ENCODE data around the gene DCBLD1. TPM values are rescaled to one million over a fixed set of nuclear protein-coding genes. Genes with fewer than 3 reads are reported as not detected.
"Not testable (repeated sequence)": the region's sequence is repeated elsewhere in the genome, so short reads cannot be mapped to it uniquely, and the experiment has no call there.

The DCBLD1 gene
- total and polyA plus RNA-seq, 2 donors from 2014 or later: 4.1 to 9.6 TPM

- no peak for DNase-seq
- no peak for FAIRE-seq
- intact Hi-C loops (cut with DNase I): no loop called here
- H3K9ac ChIP-seq (ENCODE audit: low read length in 3 of 3): no peak overlapping the region
- H3K36me3 ChIP-seq (ENCODE audit: control insufficient read depth in 2 of 3, insufficient read depth in 3 of 3, low read length in 3 of 3): no peaks in the 10 kb centered on the region
- H3K27ac ChIP-seq (ENCODE audit: low read depth in 2 of 2, low read length in 2 of 2): no peak overlapping the region
- H3K4me1 ChIP-seq (ENCODE audit: control insufficient read depth in 2 of 3, insufficient read depth in 2 of 3, low read depth in 1 of 3, low read length in 3 of 3): peaks cover 0 to 7% (median 2%) of the 10 kb centered on the region in 3 donors
- H3K4me3 ChIP-seq (ENCODE audit: low read length in 3 of 3): no peak overlapping the region
- no peaks in the 10 kb centered on the region for H3K27me3 ChIP-seq (ENCODE audit: control insufficient read depth, insufficient read depth, low read length)
- H3K9me3 ChIP-seq (ENCODE audit: control insufficient read depth in 2 of 3, insufficient read depth in 1 of 3, low read length in 3 of 3): no peaks in the 10 kb centered on the region
- no peak for TF ChIP-seq CTCF (IDR thresholded peaks at IDR 0.05; ENCODE audit: borderline replicate concordance, extremely low read depth, insufficient read depth)
Observed at GRCh38 chr6:117513778-117514365, 31.4 kb downstream of the DCBLD1 start.

- FAIRE-seq (no peak), DNase-seq (no peak)
- Histone ChIP-seq H3K27me3 (ENCODE audit: control insufficient read depth, insufficient read depth, low read length) (no peaks in the 10 kb centered on the region), H3K36me3 (ENCODE audit: control insufficient read depth in 2 of 3, insufficient read depth in 3 of 3, low read length in 3 of 3) (no peaks in the 10 kb centered on the region), H3K27ac (ENCODE audit: low read depth in 2 of 2, low read length in 2 of 2) (no peak overlapping the region), H3K9me3 (ENCODE audit: control insufficient read depth in 2 of 3, insufficient read depth in 1 of 3, low read length in 3 of 3) (no peaks in the 10 kb centered on the region), H3K9ac (ENCODE audit: low read length in 3 of 3) (no peak overlapping the region), H3K4me3 (ENCODE audit: low read length in 3 of 3) (no peak overlapping the region), H3K4me1 (ENCODE audit: control insufficient read depth in 2 of 3, insufficient read depth in 2 of 3, low read depth in 1 of 3, low read length in 3 of 3) (peaks cover 0 to 7% (median 2%) of the 10 kb centered on the region in 3 donors)
- intact Hi-C loops (cut with DNase I): no loop called here
- no peak for TF ChIP-seq CTCF (IDR thresholded peaks at IDR 0.05; ENCODE audit: borderline replicate concordance, extremely low read depth, insufficient read depth)
Observed at GRCh38 chr6:117514655-117515054, 32.2 kb downstream of the DCBLD1 start.

- no peak for DNase-seq
- no peak for TF ChIP-seq CTCF (IDR thresholded peaks at IDR 0.05; ENCODE audit: borderline replicate concordance, extremely low read depth, insufficient read depth)
- Histone ChIP-seq H3K4me1 (ENCODE audit: control insufficient read depth in 2 of 3, insufficient read depth in 2 of 3, low read depth in 1 of 3, low read length in 3 of 3) (peaks cover 0 to 7% (median 2%) of the 10 kb centered on the region in 3 donors), H3K36me3 (ENCODE audit: control insufficient read depth in 2 of 3, insufficient read depth in 3 of 3, low read length in 3 of 3) (no peaks in the 10 kb centered on the region), H3K9me3 (ENCODE audit: control insufficient read depth in 2 of 3, insufficient read depth in 1 of 3, low read length in 3 of 3) (no peaks in the 10 kb centered on the region), H3K9ac (ENCODE audit: low read length in 3 of 3) (no peak overlapping the region), H3K27me3 (ENCODE audit: control insufficient read depth, insufficient read depth, low read length) (no peaks in the 10 kb centered on the region), H3K27ac (ENCODE audit: low read depth in 2 of 2, low read length in 2 of 2) (no peak overlapping the region), H3K4me3 (ENCODE audit: low read length in 3 of 3) (no peak overlapping the region)
- FAIRE-seq: no peak
- intact Hi-C loops (cut with DNase I): no loop called here
Observed at GRCh38 chr6:117515326-117515725, 32.9 kb downstream of the DCBLD1 start.

- H3K4me3 ChIP-seq (ENCODE audit: low read length in 3 of 3); H3K9me3 ChIP-seq (ENCODE audit: control insufficient read depth in 2 of 3, insufficient read depth in 1 of 3, low read length in 3 of 3); H3K27ac ChIP-seq (ENCODE audit: low read depth in 2 of 2, low read length in 2 of 2); intact Hi-C loops (cut with DNase I); H3K36me3 ChIP-seq (ENCODE audit: control insufficient read depth in 2 of 3, insufficient read depth in 3 of 3, low read length in 3 of 3); H3K27me3 ChIP-seq (ENCODE audit: control insufficient read depth, insufficient read depth, low read length); H3K9ac ChIP-seq (ENCODE audit: low read length in 3 of 3); H3K4me1 ChIP-seq (ENCODE audit: control insufficient read depth in 2 of 3, insufficient read depth in 2 of 3, low read depth in 1 of 3, low read length in 3 of 3); FAIRE-seq; DNase-seq: not testable (repeated sequence)
Observed at GRCh38 chr6:117517995-117518394, 35.5 kb downstream of the DCBLD1 start.

Measured in kidney (tissue), 14 donors.